ENCODE data around the gene CDCP2. TPM values are rescaled to one million over a fixed set of nuclear protein-coding genes. Genes with fewer than 3 reads are reported as not detected.

CDCP2 gene
- total RNA-seq, 4 donors from 2014 or later: 0.19 TPM; not detected in 3

DNA sequence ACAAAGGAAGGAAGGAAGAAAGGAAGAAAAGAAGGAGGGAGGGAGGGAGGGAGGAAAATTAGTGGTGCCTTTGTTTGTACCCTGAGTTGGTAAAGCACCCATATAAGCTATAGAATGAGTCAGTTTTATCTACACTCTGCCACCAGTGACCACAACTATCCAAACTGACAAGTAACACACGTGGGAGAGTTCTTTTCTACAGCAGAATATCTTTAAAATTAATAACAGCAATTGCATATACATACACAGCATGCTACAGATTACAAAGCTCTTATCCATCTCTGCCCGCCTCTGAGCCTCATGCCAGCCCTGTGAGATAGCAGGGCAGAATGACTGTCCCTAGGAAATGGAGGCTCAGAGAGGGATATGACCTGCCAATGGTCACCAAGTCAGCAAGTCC is 20.3 kb downstream of the CDCP2 start:
- no peak for DNase-seq (ENCODE audit: low spot score)
- no peak for ATAC-seq (ENCODE audit: low FRiP score)
- TF ChIP-seq, protein P1, sequence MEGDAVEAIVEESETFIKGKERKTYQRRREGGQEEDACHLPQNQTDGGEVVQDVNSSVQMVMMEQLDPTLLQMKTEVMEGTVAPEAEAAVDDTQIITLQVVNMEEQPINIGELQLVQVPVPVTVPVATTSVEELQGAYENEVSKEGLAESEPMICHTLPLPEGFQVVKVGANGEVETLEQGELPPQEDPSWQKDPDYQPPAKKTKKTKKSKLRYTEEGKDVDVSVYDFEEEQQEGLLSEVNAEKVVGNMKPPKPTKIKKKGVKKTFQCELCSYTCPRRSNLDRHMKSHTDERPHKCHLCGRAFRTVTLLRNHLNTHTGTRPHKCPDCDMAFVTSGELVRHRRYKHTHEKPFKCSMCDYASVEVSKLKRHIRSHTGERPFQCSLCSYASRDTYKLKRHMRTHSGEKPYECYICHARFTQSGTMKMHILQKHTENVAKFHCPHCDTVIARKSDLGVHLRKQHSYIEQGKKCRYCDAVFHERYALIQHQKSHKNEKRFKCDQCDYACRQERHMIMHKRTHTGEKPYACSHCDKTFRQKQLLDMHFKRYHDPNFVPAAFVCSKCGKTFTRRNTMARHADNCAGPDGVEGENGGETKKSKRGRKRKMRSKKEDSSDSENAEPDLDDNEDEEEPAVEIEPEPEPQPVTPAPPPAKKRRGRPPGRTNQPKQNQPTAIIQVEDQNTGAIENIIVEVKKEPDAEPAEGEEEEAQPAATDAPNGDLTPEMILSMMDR (IDR thresholded peaks at IDR 0.05): no peak

DNA sequence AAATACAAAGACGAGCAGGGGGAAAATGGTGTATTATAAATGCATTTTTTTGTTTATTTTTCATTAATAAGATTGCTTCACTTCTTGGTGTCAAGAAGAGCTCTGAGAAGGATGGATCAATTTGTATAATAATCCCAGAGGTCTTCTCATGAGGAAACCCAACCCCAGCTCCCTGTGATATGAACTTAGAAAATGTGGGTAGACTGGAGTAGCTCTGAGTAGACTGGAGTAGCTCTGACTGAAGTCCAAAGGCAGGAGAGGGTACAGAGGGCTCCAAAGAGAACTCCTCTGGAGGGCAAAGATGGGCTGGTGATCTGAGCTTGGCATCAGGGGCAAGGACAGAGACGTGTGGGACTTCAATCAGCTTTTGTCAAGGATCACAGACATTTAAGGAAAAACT is 21.4 kb downstream of the CDCP2 start:
- ATAC-seq (ENCODE audit: low FRiP score) (no peak), DNase-seq (ENCODE audit: low spot score) (no peak)
- TF ChIP-seq, protein P1 (IDR thresholded peaks at IDR 0.05): no peak

DNA sequence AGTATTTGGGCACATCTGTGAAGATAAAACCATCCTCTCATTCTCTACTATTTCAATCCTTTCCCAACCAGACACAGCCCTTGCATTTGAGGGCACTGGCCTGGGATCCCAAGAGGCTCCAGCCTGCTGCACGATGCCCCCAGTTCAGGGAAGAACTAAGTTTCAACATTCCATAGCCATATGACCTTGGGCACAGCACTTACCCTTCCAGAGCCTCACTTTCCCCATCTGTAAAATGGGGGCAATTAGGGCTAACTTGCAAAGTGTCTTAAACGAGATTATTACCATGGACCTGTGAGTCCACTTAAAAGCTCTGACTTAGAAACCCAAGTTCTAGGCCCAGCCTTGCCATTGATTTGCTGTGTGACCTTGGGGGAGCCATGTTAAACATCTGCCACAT is 22.9 kb downstream of the CDCP2 start:
- no peak for DNase-seq (ENCODE audit: low spot score)
- no peak for ATAC-seq (ENCODE audit: low FRiP score)
- TF ChIP-seq, protein P1 (IDR thresholded peaks at IDR 0.05): no peak

DNA sequence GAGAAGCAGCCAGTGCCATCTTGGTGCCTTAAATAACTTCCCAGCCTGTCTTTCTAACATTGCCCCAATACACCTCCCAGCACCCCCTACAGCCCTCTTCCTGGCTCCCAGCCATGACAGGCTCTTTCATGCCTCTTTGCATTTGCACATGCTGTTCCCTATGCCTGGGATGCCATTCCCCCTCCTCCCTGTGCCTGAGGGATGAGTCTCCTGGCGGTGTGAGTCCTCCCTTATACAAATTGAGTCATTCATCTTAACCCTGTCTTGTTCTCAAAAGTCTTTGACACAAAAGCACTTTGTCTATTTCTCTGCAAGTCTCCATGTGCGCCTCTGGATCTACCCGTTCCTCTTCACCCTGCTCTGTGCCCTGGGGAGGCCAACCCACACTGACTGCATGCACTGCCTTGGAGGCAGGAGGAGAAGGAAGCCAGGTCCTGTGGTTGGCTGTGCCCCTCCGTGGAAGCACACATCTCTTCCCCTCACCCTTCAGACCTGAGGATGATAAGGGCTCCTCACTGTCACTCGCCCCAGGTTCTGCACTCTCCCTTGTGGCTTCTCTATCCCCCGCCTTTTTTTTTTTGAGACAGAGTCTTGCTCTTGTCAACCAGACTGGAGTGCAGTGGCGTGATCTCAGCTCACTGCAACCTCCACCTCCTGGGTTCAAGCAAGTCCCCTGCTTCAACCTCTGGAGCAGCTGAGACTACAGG is 25.1 kb downstream of the CDCP2 start:
- ATAC-seq (ENCODE audit: low FRiP score): no peak
- TF ChIP-seq, protein P1 (IDR thresholded peaks at IDR 0.05): no peak
- DNase-seq (ENCODE audit: low spot score): no peak

DNA sequence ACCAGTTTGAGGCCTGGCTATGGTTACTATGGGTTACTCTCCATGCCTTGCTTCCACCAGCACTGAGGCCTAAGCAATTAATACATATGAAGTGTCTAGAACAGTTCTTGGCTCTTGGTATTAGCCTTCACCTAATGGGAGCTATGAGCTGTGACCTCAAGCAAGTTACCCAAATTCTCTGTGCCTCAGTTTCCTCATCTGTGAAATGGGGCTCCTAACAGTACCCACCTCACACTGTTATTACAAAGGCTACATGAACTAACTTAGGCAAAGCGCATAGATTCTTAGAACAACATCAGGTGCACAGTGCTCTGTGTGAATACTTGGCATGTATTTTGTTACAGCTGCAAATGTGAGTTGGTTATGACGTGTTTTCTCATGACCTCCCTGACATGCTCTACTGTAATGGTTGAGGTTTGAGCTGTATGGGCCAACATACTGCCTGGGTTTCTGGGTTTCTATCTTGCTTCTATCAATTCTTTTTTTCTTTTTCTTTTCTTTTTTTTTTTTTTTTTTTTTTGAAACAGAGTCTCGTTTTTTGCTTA is 26.5 kb downstream of the CDCP2 start:
- TF ChIP-seq, protein P1 (IDR thresholded peaks at IDR 0.05): no peak
- DNase-seq (ENCODE audit: low spot score) (no peak), ATAC-seq (ENCODE audit: low FRiP score) (no peak)

DNA sequence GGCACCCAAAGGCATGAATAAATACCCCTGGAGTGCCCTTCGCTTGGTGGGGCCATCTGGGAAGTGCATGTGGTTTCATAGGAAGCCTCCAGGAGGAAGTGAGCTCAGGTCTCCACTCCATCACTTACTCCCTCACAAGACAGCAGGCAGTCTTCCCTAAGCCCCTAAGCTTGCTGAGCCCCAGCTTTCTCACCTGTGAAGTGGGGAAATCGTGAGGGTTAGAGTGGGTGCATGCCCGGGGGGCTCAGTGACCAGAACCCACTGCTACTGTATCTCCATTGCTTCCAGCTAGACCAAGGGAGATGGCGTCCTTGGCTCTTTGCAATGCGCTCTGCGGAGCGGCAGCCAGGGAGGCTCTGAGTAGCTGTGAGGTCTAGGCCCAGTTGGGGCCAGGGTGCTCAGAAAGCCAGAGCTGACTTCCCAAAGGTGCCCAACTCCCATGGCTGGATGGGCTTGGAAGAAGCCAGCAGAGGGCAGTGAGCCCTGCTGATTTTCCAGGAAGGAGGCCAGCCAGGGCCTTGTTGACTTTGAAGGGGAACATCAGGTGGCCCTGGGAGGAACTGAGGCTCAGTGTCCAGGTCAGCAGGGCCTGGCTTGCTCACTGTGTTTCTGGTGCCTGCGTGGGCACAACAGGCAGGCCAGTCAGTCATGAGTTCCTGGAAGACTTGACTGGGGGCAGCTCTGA is 27.3 kb downstream of the CDCP2 start:
- ATAC-seq (ENCODE audit: low FRiP score) (no peak), DNase-seq (ENCODE audit: low spot score) (no peak)
- TF ChIP-seq, protein P1 (IDR thresholded peaks at IDR 0.05): no peak
